LHCN-M2 (cell line): ENCODE results near the gene PDYN. TPM values are rescaled to one million over a fixed set of nuclear protein-coding genes. Genes with fewer than 3 reads are reported as not detected.

Experiments used
- DNase-seq: peaks from one replicate; pipeline ENCODE4 v3.0.0-alpha.2; 2012; ENCODE audit warnings: low read depth
- total RNA-seq: library from RNA; depleted of rRNA; stranded (reverse); fragments of >200 nt; gene quantifications from 2 replicates; pipeline ENCODE4 v1.2.3, GENCODE V29; 2014; rRNA removed

Gene PDYN
- total RNA-seq, 1 experiment from 2014 or later: not detected

- DNase-seq: no peak
These were observed 58.0 kb downstream of the PDYN start for GRCh38 chr20:1935696-1936366.

- peak; percentile 81 for DNase-seq
These were observed 58.9 kb downstream of the PDYN start for GRCh38 chr20:1934721-1935573.

DNA sequence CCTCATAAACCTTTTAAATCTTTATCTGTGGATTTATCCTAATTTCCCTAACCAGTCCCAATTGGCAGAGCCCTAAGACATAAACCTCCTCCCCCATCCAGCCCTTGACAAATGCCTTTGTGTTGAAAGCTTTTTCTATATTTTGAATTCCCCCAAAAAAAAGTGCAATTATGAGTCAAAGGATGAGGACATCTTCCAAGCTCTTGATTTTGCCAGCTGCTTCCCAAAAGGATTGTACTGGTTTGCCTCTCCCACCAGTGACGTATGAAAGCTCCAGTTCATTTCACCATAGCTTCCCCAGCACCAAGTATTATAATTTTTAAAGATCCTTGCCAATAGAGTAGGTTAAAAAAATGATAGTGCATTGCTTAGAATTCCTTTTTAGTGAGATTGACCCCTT lies 59.7 kb downstream of the PDYN start:
- peak; percentile 80 for DNase-seq

- peak; percentile 10 for DNase-seq
These were observed 60.4 kb downstream of the PDYN start for GRCh38 chr20:1933465-1933870.

GRCh38 chr20:1932971-1933370 lies 60.9 kb downstream of the PDYN start:
- no peak for DNase-seq

DNA sequence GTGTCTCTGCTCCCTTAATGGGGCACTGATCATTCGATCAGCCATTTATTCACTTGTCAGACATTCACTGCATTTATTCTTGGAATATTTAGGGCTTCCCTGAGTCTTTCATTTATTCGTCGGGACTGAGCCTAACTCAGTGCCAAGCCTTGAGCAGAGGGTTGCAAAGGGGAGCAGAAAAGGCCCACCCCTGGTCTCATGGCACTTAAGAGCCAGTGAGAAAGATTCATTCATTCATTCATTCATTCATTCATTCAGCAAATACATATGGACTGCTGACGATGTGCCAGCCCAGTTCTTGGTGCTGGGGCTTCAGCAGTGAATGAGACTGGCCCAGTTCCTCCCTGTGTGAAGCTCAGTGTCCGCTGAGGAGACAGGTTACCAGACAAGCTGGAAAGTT lies 62.0 kb downstream of the PDYN start:
- DNase-seq: no peak

DNA sequence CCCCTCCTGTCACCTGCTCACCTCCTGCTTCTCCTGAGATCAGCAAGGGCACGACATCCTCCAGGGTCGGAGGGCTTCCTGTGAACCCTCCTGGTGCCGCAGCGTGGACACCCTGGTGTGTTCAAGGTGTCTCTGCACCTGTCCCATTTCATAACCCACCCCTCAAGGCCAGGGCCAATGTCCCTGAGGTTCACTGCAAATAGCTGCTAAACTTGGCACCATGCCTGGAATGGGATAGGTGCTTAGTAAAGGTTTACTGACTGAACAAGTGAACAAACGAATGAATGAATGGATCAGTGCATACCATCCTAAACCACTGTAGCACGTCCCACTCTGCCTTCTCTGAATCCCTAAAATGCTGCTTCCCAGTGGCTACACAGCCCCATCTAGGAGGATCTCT lies 63.7 kb downstream of the PDYN start:
- no peak for DNase-seq

- DNase-seq: no peak
These were observed 64.4 kb downstream of the PDYN start for GRCh38 chr20:1929460-1929859.

- DNase-seq: no peak
These were observed 65.1 kb downstream of the PDYN start for GRCh38 chr20:1928782-1929181.

Other genes with a start within 250 kb of the PDYN start
- 7.8 and 7.9 TPM in 2 replicates for gene SIRPA, start 98.7 kb downstream of the PDYN start, total RNA-seq
- gene STK35, start 107.8 kb upstream of the PDYN start, total RNA-seq: 16.4 and 16.6 TPM in 2 replicates